K562 (cell line): ENCODE data around the gene C2. TPM values are rescaled to one million over a fixed set of nuclear protein-coding genes. Genes with fewer than 3 reads are reported as not detected.

Source experiments
- CHCHD3 ChIP-seq: fragments of 250-450 bp; sonication (Bioruptor Pico); IDR thresholded peaks from 2 replicates; pipeline ENCODE4 v2.1.2; 2022; ENCODE audit warnings: mild to moderate bottlenecking
- ELF1 ChIP-seq: fragments of 200-800 bp; sonication (Bioruptor generic); IDR thresholded peaks from 2 replicates; pipeline ENCODE4 v1.6.1; 2016; ENCODE audit warnings: missing genetic modification characterization, missing compliant biosample characterization
- GABPB1 ChIP-seq: sonication (generic); formaldehyde crosslinking; IDR thresholded peaks from 2 replicates; pipeline ENCODE4 v1.8.0; 2022; ENCODE audit warnings: mild to moderate bottlenecking, missing genetic modification reagents
- HDAC6 ChIP-seq: IDR thresholded peaks from 2 replicates; pipeline ENCODE4 v1.6.1; 2012; ENCODE audit warnings: low read depth, mild to moderate bottlenecking, control low read depth, inconsistent platforms, low read length, moderate library complexity
- HNRNPL ChIP-seq: fragments of 200-400 bp; formaldehyde crosslinking; IDR thresholded peaks from 2 replicates; pipeline ENCODE4 v1.6.1; 2017; ENCODE audit warnings: low read depth, mild to moderate bottlenecking, low read length
- ILK ChIP-seq: fragments of 450-650 bp; IDR thresholded peaks from 2 replicates; pipeline ENCODE4 v1.6.1; 2016; ENCODE audit warnings: missing genetic modification characterization, low read depth, mild to moderate bottlenecking, missing compliant biosample characterization, moderate library complexity, borderline replicate concordance
- KDM5B ChIP-seq: fragments of 200-600 bp; sonication (generic); IDR thresholded peaks from 2 replicates; pipeline ENCODE4 v1.6.1; 2012; ENCODE audit warnings: low read depth, mild to moderate bottlenecking, moderate library complexity, low read length, control low read depth, inconsistent platforms; ENCODE audit not compliant: insufficient replicate concordance
- KLF1 ChIP-seq: fragments of 450-650 bp; IDR thresholded peaks from 2 replicates; pipeline ENCODE4 v1.6.1; 2016; ENCODE audit warnings: missing genetic modification characterization, missing compliant biosample characterization
- MEF2A ChIP-seq: IDR thresholded peaks from 2 replicates; pipeline ENCODE4 v1.6.1; 2011; ENCODE audit warnings: low read depth, mild to moderate bottlenecking, low read length, moderate library complexity; ENCODE audit not compliant: control insufficient read depth
- POLR2AphosphoS2 ChIP-seq: IDR thresholded peaks from 2 replicates; pipeline ENCODE4 v1.6.1; 2012; ENCODE audit warnings: low read length, improper control_type of control experiment
- POU5F1 ChIP-seq: fragments of 150-350 bp; IDR thresholded peaks from 2 replicates; pipeline ENCODE4 v1.6.1; 2014; ENCODE audit warnings: borderline replicate concordance, low read length, low read depth, mild to moderate bottlenecking; ENCODE audit not compliant: partially characterized antibody
- RBM22 ChIP-seq: fragments of 200-400 bp; formaldehyde crosslinking; IDR thresholded peaks from 2 replicates; pipeline ENCODE4 v1.6.1; 2018; ENCODE audit warnings: low read length, low read depth; ENCODE audit not compliant: poor library complexity, severe bottlenecking
- SRF ChIP-seq, 2 experiments: fragments of 250-450, 450-650 bp in 1 of 2; sonication (Bioruptor Pico) in 1 of 2; sonication (generic) in 1 of 2; formaldehyde crosslinking; IDR thresholded peaks; 2 replicates each; pipeline versions ENCODE4 v1.5.0 to v1.5.1; 2020 to 2022; ENCODE audit warnings: mild to moderate bottlenecking in 1 of 2, missing genetic modification reagents in 1 of 2
- TCF7L2 ChIP-seq: fragments of 150-350 bp; IDR thresholded peaks from 2 replicates; pipeline ENCODE4 v1.6.1; 2016; ENCODE audit warnings: low read depth, mild to moderate bottlenecking, low read length, moderate library complexity
- TCFL5 ChIP-seq: fragments of 250-450 bp; sonication (Bioruptor Pico); conservative IDR thresholded peaks from 2 replicates; pipeline ENCODE4 v1.6.1; 2021; ENCODE audit warnings: mild to moderate bottlenecking, moderate library complexity, matching md5 sums
- TRIM28 ChIP-seq: fragments of 450-650 bp; IDR thresholded peaks from 2 replicates; pipeline ENCODE4 v1.6.1; 2017
- ZBTB33 ChIP-seq: sonication (generic); formaldehyde crosslinking; IDR thresholded peaks from 2 replicates; pipeline ENCODE4 v1.8.1; 2023; ENCODE audit warnings: mild to moderate bottlenecking, missing genetic modification reagents
- ZC3H11A ChIP-seq: IDR thresholded peaks from 2 replicates; pipeline ENCODE4 v1.6.1; 2012; ENCODE audit warnings: low read depth, low read length, improper control_type of control experiment
- ZFP36 ChIP-seq: fragments of 150-350 bp; IDR thresholded peaks from 2 replicates; pipeline ENCODE4 v1.6.1; 2018; ENCODE audit warnings: low read length, low read depth; ENCODE audit not compliant: partially characterized antibody
- ZKSCAN8 ChIP-seq: fragments of 200-800 bp; sonication (Bioruptor generic); IDR thresholded peaks from 2 replicates; pipeline ENCODE4 v1.6.1; 2016; ENCODE audit warnings: missing genetic modification characterization, missing compliant biosample characterization
- ZNF224 ChIP-seq: sonication (generic); formaldehyde crosslinking; IDR thresholded peaks from 2 replicates; pipeline ENCODE4 v1.8.0; 2022; ENCODE audit warnings: mild to moderate bottlenecking, missing genetic modification reagents
- ZNF23 ChIP-seq: fragments of 250-450 bp; sonication (Bioruptor Pico); IDR thresholded peaks from 2 replicates; pipeline ENCODE4 v1.4.0; 2020; ENCODE audit warnings: mild to moderate bottlenecking
- ZNF592 ChIP-seq: fragments of 450-650 bp; IDR thresholded peaks from 2 replicates; pipeline ENCODE4 v1.6.1; 2017; ENCODE audit warnings: antibody characterized with exemption, mild to moderate bottlenecking
- polyA plus RNA-seq, 8 experiments: library from polyadenylated mRNA; depleted of rRNA in 4 of 8; stranded (reverse) in 5 of 8; unstranded in 3 of 8; fragments of >200 nt; fragmentation: Nextera tagmentation in 2 of 8; fragmentation: Illumina TruSeq in 1 of 8; extraction: Ambion mirVana in 2 of 8; extraction: Trizol in 1 of 8; gene quantifications; 2 replicates each; pipeline versions ENCODE4 v1.2.1 to v1.2.3, GENCODE V29; 2011 to 2014; ENCODE audit warnings: inconsistent platforms in 1 of 8, missing spikeins in 1 of 8
- total RNA-seq, 7 experiments: library from RNA; depleted of rRNA in 6 of 7; stranded (reverse); fragments of >200 nt in 6 of 7; fragmentation: Illumina TruSeq in 2 of 7; extraction: Trizol in 2 of 7; gene quantifications; 2 replicates each; pipeline versions ENCODE4 v1.2.1 to v1.2.3, GENCODE V29; 2011 to 2021; ENCODE audit warnings: low replicate concordance in 1 of 7

Gene C2
- total and polyA plus RNA-seq, 9 of the 15 experiments (the other 6 are each of a cell fraction or from before 2014, with no cell fraction given) = 0.05 to 1.1 (median 0.39) TPM; not detected in 1

DNA sequence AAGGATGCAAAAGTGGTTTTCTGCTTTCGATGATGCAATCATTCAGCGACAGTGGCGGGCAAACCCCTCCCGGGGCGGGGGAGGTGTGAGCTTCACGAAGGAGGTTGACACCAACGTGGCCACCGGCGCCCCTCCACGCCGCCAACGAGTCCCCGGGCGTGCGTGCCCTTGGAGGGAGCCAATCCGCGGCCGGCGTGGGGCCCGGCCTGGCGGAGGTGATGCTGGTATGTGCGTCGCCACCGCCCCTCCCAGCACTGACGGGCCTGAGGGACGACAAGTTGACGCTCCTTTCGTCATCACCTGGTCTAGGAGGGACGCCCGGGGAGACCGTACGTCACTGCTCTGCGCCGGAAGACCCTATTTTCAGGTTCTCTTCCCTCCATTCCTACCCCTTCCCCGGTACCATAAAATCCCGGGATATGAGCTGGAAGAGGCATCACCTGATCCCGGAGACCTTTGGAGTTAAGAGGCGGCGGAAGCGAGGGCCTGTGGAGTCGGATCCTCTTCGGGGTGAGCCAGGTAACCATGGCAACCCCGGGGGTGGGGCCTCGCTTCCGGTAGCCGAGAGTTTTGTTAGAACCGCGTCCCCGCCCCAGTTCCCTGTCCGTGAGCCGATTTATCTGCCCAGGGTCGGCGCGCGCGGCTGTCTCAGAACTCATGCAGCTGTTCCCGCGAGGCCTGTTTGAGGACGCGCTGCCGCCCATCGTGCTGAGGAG, 44.6 kb downstream of the C2 start, which contains the start of gene DXO (continued):
- TF ChIP-seq ZBTB33 (CRISPR knock-in tag) = no peak; the same call in 1 of the 2 replicates
- peak; percentile 29; the same call in 1 of the 2 replicates for TF ChIP-seq POLR2AphosphoS2
- TF ChIP-seq HDAC6 = no peak
- TF ChIP-seq RBM22 = peak; percentile 90
- peak; percentile 50; the same call in 1 of the 2 replicates for TF ChIP-seq ZC3H11A
- peak in 1 of 2 experiments; percentile 9; a peak in 1 of 4 replicates for TF ChIP-seq SRF (CRISPR knock-in tag; IDR thresholded peaks at IDR 0.05)
- TF ChIP-seq ZNF23 = no peak
- no peak for TF ChIP-seq KDM5B
- TF ChIP-seq ILK (tag) = no peak
- TF ChIP-seq TRIM28 = peak; percentile 63; the same call in 1 of the 2 replicates
- no peak for TF ChIP-seq TCF7L2
- TF ChIP-seq TCFL5 = no peak
- peak; percentile 12; the same call in 1 of the 2 replicates for TF ChIP-seq CHCHD3 (CRISPR knock-in tag)
- no peak; the same call in none of the 2 replicates for TF ChIP-seq ZNF592
- TF ChIP-seq KLF1 (tag) = peak; percentile 96
- TF ChIP-seq GABPB1 = peak; percentile 99
- no peak for TF ChIP-seq HNRNPL
- TF ChIP-seq ZKSCAN8 (CRISPR knock-in tag) = no peak
- no peak for TF ChIP-seq ZNF224 (CRISPR knock-in tag)
- TF ChIP-seq ZFP36 = peak; percentile 22
- TF ChIP-seq ELF1 (tag) = peak; percentile 100
- TF ChIP-seq MEF2A = no peak
- TF ChIP-seq POU5F1 = no peak
